T-helper 2 cell (primary cell): ENCODE data around the gene TAS1R1.

Experiments used
- DNase-seq, 5 experiments: peaks; one replicate each; pipeline versions ENCODE4 v3.0.0 to v3.0.0-alpha.2; 2012 to 2022

The TAS1R1 gene

DNA sequence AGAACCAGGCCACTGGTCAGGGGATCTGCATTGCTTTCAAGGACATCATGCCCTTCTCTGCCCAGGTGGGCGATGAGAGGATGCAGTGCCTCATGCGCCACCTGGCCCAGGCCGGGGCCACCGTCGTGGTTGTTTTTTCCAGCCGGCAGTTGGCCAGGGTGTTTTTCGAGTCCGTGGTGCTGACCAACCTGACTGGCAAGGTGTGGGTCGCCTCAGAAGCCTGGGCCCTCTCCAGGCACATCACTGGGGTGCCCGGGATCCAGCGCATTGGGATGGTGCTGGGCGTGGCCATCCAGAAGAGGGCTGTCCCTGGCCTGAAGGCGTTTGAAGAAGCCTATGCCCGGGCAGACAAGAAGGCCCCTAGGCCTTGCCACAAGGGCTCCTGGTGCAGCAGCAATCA lies 19.7 kb downstream of the TAS1R1 start:
- DNase-seq, result no peak

DNA sequence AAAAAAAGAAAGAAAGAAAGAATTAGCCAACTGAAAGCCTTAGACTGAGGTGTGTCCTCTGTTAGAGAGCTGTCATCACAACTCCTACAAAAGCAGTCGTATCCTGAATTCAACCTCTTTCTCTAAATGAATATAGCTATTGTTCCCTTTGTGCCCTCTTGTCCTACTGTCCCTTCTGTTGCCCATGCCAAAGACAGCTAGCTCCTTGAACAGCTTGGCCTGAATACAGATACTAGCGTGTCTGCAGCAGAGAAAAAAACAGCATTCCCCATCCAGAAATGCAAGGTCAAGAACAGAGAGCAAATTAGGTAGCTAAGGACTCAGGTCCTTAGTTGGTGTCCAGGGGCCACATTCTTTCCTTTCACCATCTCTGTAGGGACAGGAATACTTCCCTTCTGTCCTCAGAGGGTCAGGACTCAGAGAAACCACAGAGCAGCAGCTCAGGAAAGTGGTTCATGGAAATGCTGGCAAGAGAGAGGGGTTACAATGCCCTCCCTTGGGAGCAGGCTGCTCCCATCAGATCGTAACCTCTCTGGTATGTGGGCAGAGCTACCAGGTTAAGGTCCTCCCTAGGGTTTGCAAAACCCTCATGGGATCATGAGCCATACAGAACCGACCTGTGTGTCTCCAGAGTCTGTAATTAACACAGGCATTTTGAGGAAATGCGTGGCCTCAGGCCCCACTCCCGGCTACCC lies 22.9 kb downstream of the TAS1R1 start:
- no peak for DNase-seq

DNA sequence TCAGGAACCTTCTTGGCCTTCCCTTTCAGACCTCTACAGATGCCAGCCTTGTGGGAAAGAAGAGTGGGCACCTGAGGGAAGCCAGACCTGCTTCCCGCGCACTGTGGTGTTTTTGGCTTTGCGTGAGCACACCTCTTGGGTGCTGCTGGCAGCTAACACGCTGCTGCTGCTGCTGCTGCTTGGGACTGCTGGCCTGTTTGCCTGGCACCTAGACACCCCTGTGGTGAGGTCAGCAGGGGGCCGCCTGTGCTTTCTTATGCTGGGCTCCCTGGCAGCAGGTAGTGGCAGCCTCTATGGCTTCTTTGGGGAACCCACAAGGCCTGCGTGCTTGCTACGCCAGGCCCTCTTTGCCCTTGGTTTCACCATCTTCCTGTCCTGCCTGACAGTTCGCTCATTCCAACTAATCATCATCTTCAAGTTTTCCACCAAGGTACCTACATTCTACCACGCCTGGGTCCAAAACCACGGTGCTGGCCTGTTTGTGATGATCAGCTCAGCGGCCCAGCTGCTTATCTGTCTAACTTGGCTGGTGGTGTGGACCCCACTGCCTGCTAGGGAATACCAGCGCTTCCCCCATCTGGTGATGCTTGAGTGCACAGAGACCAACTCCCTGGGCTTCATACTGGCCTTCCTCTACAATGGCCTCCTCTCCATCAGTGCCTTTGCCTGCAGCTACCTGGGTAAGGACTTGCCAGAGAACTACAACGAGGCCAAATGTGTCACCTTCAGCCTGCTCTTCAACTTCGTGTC lies 23.7 kb downstream of the TAS1R1 start:
- no peak for DNase-seq

DNA sequence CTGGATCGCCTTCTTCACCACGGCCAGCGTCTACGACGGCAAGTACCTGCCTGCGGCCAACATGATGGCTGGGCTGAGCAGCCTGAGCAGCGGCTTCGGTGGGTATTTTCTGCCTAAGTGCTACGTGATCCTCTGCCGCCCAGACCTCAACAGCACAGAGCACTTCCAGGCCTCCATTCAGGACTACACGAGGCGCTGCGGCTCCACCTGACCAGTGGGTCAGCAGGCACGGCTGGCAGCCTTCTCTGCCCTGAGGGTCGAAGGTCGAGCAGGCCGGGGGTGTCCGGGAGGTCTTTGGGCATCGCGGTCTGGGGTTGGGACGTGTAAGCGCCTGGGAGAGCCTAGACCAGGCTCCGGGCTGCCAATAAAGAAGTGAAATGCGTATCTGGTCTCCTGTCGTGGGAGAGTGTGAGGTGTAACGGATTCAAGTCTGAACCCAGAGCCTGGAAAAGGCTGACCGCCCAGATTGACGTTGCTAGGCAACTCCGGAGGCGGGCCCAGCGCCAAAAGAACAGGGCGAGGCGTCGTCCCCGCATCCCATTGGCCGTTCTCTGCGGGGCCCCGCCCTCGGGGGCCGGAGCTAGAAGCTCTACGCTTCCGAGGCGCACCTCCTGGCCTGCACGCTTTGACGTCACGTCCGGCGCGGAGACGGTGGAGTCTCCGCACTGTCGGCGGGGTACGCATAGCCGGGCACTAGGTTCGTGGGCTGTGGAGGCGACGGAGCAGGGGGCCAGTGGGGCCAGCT lies 24.4 kb downstream of the TAS1R1 start, which contains the start of gene ZBTB48:
ZBTB48 (plus strand) TSS at position 621 of the 745 bp plus-strand sequence. CDS start 616 bp downstream, outside the sequence.
- DNase-seq, result peak; percentile 93 to 97 (median 96)

DNA sequence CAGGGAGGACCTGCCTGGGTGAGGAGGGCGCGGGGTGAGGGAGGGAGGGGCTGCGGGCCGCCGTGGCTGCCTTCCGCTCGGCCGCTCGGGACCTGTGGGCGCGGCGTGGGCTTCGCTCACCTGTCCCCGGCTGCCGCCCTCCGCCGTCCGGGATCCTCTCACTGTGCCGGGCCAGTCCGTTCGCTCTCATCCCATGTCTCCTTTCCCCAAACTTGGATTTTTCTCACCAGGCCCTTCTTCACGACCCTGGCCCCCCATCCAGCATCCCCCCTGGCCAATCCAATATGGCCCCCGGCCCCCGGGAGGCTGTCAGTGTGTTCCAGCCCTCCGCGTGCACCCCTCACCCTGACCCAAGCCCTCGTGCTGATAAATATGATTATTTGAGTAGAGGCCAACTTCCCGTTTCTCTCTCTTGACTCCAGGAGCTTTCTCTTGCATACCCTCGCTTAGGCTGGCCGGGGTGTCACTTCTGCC lies 25.0 kb downstream of the TAS1R1 start:
- DNase-seq, result no peak

DNA sequence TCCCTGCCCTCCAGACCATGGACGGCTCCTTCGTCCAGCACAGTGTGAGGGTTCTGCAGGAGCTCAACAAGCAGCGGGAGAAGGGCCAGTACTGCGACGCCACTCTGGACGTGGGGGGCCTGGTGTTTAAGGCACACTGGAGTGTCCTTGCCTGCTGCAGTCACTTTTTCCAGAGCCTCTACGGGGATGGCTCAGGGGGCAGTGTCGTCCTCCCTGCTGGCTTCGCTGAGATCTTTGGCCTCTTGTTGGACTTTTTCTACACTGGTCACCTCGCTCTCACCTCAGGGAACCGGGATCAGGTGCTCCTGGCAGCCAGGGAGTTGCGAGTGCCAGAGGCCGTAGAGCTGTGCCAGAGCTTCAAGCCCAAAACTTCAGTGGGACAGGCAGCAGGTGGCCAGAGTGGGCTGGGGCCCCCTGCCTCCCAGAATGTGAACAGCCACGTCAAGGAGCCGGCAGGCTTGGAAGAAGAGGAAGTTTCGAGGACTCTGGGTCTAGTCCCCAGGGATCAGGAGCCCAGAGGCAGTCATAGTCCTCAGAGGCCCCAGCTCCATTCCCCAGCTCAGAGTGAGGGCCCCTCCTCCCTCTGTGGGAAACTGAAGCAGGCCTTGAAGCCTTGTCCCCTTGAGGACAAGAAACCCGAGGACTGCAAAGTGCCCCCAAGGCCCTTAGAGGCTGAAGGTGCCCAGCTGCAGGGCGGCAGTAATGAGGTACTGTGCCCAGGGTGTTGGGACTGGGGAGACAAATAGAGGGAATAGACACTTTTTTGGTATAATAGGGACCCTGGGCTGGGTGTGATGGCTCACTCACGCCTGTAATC lies 25.7 kb downstream of the TAS1R1 start:
- no peak for DNase-seq

DNA sequence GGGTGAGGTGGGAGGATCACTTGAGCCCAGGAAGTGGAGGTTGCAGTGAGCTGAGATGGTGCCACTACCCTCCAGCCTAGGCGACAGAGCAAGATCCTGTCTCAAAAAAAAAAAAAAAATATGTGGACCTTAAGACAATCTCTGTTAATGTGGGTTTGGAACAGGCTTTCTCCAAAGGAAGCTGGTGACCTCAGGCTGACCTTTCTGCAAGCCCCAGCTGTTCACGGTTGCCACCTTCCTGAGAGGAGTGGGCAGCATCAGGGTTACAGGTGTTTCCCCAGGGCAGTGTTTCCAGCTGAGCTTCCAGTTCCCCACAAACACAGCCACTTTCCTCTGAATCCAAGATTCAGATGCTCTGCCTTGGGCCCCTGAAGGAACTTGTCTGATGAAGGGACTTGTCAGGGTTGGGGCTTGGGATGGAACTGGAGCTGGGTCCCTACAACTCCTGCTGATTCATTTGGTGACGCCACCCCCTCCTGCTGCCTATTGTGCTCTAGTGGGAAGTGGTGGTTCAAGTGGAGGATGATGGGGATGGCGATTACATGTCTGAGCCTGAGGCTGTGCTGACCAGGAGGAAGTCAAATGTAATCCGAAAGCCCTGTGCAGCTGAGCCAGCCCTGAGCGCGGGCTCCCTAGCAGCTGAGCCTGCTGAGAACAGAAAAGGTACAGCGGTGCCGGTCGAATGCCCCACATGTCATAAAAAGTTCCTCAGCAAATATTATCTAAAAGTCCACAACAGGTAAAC lies 26.6 kb downstream of the TAS1R1 start:
- no peak for DNase-seq

DNA sequence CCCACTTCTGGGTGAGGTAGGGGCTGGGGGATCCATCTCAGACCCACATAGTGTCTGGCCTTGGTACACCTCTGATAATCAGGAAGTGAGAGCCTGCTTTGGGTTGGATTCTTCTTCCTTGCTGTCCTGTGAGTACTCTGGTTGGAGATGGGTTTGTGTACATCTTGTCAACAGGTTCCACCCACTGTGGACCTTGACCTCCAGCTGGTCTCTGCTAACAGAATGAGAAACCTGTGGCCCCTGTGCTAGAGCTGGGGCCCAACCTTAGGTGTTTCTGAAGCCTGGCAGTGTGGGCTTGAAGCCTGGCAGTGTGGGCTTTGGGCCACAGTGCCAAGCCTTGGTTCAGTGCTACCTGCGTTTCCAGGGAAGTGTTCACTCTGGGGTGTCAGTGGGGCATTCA lies 27.3 kb downstream of the TAS1R1 start:
- DNase-seq, result no peak

DNA sequence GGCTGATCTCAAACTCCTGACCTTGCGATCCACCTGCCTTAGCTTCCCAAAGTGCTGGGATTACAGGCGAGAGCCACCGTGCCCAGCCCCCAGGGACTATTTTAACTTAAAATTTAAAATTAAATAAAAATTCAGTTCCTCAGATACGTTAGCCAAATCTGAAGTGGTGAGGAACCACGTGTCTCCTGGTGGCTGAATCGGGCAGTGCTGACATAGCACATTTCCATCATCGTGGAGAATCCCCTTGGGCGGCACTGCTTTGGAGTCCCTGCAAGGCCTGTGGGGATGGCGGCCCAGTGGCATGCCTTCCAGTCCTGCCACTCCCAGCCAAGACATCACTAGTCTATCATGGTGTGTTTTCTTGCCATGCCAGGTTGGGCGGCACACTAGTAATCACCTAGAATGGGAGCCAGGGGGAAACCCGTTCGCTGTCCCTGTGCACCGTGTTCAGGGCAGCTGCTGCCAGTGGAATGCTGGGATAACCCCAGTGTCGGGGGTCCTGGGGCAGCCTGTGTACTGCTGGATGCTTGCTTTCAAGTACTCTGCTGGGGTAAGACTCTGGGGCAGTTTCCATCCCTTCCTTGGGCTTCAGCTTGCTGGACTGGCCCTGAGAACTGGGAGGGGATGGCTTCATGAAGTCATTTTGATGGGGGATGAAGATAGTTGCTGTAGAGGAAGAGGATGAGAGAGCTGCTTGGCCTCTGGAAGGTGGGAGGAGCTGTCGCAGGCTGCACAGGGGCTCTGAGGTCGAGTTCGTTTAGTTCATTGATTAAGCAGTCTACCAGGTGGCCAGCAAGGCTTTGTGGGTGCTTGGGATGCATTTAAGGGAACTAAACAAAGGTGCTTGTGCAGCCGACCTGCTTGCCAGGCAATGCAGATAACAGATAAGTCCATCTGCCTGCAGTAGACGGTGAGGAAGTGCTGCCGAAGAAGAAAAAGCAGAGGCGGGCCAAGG lies 29.3 kb downstream of the TAS1R1 start:
- no peak for DNase-seq

DNA sequence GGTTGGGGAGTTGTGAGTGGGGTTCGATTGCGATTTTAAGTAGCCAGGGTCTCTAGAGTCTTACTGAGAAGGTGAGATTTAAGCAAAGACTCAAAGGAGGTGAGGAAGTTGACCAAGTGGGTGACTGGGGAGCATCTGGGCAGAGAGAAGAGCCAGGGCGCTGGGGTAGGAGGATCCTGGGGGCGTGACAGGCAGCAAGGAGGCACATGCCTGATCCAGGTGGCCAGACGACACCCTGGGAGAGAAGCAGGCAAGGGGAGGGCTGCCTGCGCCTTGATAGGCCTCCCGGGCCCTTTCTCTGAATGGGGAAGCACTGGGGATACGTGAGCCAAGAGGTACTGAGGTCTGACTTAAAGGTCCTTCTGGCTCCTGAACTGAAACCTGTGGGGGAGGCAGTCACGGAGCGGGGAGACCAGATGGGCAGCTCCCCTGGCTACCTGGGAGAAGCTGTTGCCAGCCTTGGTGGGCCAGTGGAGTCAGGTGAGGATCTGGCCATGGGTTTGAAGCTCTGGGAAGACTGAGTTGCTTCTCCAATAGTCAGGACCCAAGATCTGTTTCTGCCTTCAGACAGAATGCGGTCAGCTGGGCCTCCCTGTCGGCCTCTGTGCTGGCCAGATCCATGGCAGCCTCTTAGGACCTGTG lies 30.1 kb downstream of the TAS1R1 start:
- DNase-seq, result no peak

DNA sequence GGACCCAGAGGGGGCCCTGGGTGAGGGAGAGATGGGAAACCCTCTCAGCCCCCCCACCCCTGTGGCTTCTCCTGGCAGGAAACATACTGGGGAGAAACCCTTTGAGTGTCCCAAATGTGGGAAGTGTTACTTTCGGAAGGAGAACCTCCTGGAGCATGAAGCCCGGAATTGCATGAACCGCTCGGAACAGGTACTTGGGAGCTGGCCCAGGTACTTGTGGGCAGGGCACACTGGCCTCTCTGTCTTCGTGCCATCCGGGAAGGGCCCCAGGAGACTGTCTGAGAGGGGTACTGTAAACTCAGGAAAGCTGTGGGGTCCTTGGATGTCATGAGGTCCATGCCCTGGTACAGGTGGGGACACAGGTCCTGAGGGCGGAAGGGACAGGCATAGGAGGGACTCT lies 30.7 kb downstream of the TAS1R1 start:
- no peak for DNase-seq

DNA sequence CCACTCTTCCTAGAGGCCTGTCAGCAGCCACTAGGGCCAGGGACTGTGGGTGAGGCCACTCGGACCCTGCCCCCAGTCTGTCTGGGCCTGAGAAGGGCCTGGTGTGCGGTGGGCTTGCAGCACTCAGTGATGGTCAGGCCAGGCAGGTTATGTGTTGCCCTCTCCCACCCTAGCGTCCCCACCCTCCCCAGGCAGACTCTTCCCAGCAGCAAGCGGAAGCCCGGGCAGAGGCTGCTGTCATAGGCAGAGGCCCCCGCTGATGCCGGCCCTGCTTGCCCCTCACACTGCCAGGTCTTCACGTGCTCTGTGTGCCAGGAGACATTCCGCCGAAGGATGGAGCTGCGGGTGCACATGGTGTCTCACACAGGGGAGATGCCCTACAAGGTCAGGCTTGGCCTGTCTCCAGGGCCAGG lies 31.3 kb downstream of the TAS1R1 start:
- no peak for DNase-seq

DNA sequence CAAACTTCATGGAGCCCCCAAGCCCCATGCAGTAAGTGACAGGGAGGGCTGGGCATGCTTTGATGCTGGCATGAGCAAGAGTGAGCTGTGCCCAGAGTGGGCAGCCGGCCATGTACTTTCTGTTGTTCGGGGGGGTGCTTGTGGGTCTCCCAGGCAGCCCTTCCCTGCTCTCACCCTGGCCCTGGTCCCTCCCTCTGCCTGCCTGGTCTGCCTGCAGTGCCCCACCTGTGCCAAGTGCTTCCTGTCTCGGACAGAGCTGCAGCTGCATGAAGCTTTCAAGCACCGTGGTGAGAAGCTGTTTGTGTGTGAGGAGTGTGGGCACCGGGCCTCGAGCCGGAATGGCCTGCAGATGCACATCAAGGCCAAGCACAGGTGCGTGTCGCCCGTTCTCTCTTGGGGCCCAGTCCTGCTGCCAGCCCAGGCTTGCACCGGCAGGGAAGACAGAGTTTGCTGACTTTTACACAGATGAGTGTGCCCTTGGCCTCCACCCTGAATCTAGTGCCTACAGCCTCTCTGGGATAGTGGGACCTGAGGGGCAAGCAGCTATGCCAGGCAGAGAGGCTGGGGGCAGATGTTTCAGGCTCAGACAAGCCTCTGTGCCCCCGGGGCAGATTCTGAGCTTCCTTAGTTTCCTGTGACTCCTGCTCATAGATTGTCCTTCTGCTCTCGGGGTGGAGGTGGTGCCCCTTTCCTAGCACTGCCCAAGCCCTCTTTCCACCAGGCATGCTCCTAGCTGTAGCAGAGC lies 32.3 kb downstream of the TAS1R1 start:
- DNase-seq, result no peak

DNA sequence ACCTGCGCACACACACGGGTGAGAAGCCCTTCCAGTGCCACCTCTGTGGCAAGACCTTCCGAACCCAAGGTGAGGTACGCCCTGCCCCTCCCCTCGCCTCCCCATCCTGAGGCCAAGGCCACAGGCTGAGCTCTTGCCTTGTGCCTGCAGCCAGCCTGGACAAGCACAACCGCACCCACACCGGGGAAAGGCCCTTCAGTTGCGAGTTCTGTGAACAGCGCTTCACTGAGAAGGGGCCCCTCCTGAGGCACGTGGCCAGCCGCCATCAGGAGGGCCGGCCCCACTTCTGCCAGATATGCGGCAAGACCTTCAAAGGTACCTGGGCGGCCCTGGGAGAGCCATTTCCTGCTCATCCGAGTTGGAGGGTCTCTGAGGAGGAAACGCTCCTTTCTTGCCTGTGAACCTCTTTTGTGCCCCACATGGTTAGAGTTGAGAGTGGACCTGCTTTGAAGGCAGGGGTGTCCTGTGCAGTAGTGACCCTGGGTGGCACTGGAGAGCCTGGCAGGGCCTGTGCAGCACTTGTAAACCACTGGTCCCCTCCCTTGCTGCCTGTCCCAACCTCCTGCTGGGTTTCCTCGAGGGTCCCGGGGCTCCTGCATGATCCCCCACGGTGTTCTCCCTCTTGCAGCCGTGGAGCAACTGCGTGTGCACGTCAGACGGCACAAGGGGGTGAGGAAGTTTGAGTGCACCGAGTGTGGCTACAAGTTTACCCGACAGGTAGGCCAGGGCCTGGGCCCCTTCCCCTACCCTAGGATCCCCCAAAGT lies 33.2 kb downstream of the TAS1R1 start:
- DNase-seq, result no peak

DNA sequence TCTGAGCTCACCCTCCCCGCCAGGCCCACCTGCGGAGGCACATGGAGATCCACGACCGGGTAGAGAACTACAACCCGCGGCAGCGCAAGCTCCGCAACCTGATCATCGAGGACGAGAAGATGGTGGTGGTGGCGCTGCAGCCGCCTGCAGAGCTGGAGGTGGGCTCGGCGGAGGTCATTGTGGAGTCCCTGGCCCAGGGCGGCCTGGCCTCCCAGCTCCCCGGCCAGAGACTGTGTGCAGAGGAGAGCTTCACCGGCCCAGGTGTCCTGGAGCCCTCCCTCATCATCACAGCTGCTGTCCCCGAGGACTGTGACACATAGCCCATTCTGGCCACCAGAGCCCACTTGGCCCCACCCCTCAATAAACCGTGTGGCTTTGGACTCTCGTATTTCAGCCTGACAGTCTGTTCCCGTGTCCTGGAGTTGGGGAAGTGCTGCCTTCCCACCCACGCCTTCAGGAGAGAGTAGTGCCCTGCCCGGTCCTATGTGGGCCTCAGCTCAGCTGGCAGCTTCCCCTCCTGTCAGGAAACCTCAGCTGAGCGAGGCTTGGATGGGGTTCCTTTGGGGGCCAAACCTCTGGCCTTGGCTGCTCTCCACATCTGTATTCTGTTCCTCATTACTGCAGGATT lies 33.9 kb downstream of the TAS1R1 start:
- DNase-seq, result no peak

DNA sequence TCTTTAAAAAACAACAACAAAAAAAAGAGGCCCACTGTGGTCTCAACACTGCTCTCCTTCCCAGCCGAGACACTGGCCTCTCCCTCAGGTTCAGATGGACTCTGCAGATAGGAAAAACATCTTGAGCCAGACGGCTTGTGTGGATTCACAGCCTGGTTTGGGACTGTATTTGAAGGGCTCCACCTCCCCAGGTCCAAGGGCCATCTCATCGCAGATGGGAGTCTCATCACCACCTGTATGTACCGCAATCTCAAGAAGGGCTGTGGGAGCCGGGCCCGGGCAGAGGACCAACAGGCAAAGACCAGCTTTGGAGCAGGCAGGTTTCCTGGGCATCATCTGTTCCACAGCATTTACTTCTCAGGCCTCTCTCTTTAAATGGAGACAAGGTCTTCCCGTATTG lies 34.9 kb downstream of the TAS1R1 start:
- no peak for DNase-seq

DNA sequence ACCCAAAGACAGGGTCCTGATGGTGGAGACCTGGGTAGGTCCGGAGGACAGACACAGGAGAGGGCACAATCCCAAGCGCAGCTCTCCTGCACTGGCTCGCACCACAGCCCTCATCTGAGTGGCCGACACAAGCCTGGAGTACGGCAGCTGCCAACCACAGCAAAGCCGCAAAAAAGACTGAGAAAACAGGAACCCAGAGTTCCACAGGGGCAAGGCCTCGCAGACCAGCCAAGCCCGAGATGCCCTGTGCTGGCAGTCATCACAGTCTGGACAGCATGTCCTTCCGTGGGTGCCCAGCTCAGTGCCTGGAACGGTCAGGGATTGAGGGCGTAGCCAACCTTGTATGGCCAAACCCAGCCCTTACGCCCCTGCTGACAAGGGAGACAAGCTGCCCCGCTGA lies 36.1 kb downstream of the TAS1R1 start:
- no peak for DNase-seq

DNA sequence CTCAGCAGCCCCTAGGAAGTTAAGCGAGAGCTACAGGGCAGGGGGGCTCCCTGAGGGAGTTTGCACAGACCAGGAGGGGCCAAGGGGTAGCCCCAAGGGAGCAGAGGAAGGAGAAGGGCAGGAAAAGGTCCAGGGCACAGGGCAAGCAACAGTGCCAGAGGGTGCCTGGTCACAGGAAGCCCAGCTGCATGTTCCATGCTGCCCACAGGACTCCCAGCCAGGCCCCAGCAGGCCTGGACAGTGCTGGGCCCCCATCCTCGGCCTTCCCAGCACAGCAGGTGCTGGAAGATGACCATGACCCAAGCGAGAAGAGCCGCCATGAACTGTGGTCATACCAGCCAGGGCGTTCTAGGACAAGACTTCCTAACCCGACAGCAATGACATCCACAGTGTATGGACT lies 36.5 kb downstream of the TAS1R1 start:
- DNase-seq, result no peak
